HG03060 (cell line): ENCODE data around the gene BSND.

Source experiments
- ATAC-seq: cut with Tn5 transposase; IDR thresholded peaks from one replicate; pipeline ENCODE4 v1.9.1; 2021; ENCODE audit warnings: low read depth, moderate number of reproducible peaks; ENCODE audit not compliant: unreplicated experiment

Gene BSND

DNA sequence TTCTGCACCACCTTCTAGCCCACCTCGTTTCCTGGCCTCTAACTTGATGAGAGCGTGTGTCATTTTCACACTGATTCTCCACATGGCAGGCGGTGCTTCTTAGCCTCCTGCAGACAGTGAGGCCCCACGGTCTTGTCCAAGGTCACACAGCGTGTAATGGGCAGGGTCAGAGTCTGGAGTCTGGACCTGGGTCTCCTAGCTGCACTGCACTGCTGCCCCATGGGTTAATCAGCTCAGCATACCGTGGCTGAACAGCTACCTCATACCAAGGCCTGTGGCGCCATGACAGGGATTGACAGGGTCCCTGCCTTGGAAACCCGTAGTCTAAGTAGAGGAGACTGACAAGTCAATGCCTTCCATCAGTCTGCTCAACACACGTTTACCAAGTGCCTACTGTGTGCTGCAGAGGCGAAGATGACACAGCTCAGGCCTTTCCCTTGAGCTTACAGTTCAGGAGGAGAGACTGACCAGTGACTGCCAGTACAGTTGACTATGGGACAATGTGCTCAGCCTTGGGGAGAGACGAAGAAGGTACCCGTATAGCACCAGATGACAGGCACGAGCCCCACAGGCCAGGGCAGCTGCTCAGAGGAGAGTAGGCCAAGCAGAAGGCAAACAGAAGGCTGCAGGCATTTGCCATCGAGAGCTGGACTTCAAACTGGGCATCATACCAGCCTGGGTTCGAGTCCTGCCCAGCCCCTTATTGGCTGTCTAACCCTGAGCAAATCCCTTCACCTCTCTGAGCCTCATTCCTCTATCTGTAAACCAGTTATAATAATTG, 46.1 kb downstream of the BSND start:
- ATAC-seq: no peak

DNA sequence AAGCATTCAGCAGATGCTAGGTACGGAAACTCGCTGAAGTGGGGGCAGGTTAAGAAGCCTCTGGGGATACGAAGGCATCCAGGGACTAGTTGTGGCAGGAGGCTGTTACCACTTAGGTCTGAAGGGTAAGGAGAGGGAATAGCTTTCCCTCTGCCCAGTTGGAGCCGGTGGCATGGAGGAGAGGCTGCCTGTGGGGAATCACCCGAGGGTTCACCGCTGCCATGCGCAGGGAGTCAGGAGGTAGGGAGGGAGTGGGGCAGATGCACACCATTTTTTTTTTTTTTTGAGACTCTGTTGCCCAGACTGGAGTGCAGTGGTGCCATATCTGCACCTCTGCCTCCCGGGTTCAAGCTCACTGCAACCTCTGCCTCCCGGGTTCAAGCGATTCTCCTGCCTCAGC, 46.7 kb downstream of the BSND start:
- no peak for ATAC-seq

DNA sequence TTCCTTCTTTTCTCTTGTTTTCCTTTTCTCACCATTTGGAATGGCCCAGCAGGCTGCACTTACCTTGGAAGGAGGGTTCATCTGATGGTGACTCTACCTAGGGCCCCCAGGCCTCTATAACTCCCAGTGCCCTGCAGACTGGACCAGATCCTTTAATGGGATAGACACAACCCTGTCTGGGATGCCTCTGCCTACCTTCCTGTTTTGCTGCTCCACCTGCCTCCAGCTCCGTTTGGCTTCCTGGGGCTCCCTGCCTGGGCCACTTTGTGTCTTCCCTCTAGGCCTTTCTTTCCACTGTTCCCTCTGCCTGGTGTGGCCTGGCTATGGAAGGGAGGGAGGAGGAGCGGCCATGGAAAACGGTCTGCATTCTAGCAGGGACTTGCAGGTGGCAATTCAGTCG, 48.1 kb downstream of the BSND start:
- no peak for ATAC-seq

DNA sequence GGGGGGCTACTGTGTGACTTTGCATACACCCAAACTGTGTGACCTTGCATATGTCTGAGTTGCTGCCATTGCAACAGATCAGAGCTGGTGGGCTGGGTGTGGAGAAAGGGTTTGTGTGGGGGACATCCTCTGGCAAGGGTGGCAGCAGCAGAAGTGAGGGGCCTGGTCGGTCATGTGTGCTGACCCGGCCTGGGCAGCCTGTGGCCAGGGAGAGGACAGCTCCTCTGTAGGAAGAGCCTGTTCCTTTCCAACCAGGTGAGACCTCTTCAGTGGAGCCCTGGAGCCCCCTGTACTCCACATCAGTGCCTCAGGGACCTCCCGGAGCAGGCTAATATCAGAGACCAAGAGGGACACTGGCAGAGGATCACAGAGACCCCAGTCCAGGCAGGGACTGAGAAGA, 48.9 kb downstream of the BSND start:
- ATAC-seq: no peak

DNA sequence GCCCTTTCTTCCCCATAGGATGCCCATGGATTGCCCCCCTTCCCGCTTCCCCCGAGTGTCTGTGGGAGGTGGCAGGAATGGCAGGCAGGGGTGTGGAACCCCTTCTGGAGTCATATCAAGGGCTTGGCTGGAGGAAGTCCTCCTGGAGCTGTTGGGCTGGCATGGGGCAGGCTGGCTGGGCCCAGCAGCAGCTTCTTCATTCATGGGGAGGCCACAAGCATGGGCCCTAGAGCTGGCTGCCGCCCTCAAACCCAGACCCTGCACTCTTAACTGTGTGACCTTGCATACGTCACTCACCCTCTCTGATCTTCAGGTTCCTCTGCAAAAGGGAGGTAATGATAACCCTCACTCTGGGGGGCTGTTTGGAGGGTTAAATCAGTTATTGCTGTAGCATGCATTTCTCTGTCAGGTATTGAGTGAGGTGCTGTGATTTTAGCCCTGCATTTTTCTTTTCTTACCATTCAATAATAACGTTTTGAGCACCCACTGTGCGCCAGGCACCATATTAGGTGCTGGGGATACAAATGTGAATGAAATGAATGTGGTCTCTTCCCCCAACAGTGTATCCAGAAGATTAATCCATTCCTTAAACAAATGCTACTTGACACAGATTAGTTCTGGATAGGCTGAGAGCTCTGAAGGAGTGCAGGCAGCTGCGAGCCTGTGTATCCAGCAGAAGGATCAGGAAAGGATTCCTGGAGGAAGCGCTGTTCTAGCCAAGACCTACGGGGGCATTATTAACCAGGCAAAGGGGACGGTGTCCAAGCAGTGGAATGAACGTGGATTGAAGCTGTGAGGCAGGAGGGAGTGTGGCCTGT, 49.9 kb downstream of the BSND start:
- no peak for ATAC-seq

DNA sequence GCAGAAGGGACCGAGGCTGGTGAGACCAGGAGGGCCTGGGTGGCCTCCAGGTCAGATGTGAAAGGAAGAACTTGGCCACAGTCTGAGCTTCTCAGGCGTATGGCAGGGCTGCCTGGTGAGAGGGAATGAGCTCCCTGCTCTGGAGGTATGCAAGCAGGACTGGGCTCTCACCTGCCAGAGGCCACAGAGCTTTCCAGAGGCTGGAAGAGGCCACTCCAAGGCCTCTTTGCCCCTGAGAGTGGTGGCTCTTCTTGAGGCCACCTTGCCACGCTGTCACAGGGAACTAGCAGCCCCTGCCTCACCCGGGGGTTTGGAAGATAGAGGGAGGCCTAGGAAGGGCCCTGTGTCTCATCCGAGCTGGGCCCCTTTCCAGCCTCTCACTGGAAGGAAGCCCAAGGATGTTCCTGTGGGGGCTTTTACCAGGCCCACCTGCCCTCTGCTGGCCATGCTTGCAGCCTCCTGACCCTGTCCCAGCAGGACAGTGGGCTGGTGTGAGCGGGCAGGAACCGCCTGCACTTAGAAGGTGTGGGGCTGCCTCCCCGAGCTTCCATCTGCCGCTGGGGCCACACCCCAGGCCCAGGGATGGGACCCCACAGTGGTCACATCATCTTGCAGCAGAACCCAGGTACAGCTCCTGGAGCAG, 50.7 kb downstream of the BSND start:
- no peak for ATAC-seq

DNA sequence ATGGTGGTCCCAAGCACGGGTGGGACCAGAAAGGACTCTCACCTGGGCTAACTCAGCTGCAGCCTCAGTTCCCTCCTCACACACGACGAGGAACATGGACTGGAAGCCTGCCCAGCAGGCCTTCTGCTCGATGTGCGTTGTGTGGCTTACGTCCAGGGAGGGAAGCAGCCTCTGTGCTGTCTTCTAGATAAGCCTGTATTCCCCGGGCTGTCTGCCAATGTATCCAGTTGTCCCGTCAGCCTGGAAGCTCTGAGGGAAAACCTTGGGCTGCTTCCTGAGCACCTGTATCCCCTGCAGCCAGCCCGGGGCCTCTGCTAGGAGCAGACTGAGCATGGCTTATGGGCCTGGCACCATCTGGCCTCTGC, 51.2 kb downstream of the BSND start:
- no peak for ATAC-seq

DNA sequence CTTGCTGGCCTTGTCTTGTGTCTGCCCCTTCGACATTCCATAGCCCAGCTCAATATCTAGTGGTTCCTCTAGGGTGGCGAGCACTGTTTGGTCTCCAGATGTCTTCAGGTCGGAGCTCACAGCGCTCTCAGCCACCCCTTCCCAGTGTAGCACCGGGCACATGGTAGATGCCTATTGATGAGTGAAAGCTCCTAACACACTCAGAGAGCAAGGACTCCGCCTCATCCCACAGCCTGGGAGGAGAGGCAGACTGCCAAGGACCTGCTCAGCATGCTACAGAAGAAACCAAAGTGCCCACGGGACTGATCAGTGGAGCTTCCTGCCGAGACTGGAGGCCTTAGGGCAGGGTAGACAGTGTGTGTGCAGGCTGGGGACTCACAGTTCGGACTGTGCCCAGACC, 51.5 kb downstream of the BSND start:
- ATAC-seq: no peak

DNA sequence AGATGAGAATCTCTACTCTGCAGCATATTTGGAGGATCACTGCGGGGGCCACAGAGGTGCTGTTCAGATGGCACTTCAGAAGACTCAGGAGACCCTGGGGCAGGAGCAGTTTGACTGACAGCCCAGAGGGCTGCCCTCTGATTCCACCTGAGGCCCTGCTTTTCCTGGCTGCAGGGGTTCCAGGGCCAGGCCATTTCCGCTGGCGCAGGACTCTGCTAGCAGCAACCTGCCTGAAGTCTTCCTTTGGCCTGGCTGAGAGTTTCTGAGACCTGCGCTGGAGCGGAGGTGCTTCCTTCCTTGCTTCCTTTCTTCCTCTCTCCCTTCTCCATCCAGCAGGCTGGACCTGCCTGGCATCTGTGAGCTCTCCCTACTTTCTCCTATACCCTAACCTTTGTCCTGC, 52.4 kb downstream of the BSND start:
- ATAC-seq: no peak

DNA sequence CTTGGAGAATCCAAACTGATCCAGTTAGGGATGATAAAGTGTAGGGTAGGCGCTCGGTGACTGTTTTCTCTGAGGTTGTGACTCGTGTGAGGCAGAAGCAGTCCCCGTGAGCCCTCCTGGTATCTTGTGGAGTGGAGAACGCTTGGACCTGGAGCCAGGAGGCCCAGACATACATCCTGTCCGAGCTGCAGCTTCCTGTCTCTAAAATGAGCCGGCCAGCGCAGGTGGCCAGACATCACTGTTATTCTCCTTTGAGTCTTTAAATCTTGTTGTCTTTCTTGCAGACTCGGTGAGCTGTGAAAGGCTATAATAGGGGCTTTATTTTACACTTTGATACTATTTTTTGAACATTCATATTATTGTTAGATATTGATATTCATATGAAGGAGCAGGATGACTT, 52.9 kb downstream of the BSND start:
- no peak for ATAC-seq

DNA sequence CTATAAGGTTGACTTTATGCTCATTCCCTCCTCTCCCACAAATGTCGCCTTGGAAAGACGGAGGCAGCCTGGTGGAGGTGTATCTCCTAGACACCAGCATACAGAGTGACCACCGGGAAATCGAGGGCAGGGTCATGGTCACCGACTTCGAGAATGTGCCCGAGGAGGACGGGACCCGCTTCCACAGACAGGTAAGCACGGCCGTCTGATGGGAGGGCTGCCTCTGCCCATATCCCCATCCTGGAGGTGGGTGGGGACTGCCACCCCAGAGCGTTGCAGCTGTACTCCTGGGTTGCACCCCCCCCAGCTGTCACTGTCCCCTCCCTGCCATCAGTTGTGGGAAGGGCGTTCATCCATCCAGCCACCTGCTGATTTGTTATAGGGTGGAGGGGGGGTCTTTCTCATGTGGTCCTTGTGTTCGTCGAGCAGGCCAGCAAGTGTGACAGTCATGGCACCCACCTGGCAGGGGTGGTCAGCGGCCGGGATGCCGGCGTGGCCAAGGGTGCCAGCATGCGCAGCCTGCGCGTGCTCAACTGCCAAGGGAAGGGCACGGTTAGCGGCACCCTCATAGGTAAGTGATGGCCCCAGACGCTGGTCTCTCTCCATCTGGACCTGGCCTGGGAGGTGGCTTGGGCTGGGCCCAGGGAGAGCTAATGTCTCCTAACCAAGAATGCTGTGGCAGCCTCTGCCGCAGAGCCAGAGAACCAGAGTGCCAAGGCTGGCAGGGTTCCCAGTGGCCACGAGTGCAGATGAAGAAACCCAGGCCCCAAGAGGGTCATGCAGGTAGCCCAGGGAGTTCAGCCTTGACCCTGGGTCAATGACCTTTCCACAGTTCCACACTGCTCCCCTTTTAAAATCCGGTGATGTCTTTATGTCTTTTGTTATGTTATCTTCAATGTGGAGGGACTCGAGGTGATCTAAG, 53.7 kb downstream of the BSND start:
- no peak for ATAC-seq

DNA sequence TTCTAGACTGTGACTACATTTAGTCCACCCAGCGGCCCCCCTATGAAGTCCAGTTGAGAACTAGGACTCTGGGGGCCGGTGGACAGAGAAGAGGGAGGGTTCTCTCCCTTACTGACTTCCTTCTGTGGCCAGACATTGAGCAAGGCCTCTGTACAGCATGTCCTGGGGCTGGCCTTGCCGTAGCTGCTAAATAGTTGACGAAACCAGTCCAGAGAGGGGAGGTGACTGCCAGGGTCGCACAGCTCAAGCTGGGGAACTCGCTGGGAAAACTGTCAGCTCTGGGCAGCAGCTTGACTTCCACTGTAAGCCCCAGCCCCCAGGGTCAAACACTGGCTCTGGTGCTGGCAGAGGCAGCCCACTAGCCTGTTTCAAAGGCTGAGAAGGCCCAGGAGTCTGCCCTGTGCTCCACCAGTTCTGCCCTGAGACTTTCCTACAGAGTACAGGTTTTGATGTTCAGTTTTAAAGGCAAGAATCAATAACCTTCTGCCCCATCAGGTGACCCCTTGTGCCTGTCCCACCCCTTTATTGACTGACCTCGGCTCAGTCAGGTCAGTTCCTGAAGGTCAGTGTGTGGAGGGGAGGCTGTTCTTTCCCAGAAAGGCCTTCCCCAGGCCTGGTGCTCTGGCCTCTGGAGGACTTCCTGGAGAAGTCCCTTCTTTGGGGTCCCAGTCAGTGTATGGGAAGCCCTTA, 54.7 kb downstream of the BSND start:
- ATAC-seq: no peak

DNA sequence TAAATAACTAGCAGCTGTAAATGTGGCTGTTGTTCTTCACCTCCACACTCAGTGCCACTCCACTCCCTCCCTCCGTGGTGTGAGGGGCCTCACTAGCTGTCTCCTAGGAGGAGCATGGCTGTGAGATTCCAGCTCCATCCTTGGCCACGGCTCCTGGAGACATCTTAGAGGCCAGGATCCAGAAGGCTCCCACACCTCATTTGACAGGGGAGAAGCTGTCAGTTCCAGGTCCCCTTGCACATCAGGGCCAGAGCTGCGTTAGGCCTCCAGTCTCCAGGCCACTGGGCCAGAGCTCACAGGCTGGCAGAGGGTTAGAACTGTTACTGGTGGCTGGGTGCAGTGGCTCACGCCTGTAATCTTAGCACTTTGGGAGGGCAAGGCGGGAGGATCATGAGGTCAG, 55.7 kb downstream of the BSND start:
- ATAC-seq: no peak

DNA sequence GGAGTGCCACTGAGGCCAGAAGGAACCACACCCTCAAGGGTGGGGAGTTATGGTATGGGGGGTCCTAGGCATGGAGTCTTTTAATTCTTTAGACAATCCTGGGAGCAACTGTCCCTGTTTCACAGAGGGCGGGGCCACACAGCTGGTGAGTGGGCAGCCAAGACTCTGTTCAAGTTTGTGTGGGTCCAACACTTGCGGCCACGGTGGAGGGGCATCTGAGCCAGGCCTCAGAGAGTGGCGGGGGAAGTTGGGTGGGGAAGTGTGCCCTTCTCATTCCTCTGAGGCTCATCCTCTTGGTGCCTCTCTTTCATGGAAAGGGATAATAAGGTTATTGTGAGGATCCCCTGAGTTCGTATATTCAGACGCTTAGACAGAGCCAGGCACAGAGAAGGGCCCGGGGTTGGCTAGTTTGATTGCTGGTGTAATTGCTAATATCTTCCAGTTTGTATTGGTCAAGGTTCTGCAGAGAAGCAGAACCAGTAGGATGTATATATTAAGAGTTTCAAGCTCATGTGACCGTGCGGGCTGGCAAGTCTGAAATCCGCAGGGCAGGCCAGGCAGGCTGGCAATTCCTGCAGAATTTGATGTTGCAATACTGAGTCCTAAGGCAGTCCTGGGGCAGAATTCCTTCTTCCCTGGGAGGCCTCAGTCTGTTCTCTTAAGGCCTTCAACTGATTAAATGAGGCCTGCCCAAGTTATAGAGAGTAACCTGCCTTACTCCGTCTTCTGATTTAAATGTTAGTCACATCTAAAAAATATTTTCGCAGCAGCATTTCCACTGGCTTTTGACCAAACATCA, 56.5 kb downstream of the BSND start:
- no peak for ATAC-seq

DNA sequence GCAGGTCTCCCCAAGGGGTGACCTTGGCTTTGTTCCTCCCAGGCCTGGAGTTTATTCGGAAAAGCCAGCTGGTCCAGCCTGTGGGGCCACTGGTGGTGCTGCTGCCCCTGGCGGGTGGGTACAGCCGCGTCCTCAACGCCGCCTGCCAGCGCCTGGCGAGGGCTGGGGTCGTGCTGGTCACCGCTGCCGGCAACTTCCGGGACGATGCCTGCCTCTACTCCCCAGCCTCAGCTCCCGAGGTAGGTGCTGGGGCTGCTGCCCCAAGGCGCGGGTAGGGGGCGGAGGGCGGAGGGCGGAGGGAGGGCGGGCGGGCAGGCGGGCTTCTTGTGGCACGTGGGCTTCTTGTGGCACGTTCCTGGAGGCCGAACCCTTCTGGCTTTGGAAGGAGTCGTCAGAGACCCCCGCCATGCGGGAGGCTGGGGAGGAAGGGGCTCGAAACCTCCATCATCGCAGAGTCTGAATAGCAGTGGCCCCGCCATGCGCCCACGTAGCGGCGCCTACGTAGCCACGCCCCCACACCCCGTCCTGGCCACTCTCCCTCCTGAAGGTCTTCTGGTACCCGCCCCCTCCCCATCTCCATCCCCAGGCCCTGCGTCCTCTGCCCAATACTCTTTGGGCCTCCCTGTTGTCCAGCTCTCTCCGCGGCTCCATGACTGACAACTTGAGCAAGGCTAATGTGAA, 57.4 kb downstream of the BSND start:
- no peak for ATAC-seq

DNA sequence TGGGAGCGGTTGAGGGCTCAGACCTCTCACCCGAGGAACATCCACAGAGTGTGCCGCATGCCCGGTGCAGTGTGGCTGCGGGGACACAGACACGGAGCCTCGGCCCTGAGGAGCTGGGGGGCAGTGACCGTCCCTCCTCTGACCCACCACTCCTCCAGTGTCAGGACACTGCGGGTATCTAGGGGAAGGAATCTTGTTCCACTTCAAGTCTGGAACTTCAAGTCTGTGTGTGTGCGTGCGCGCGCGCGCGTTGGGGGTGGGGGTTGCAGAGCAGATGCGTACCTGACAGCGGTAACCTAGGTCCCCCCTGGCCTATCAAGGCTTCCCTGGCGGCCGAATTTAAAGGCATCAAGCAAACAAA, 57.9 kb downstream of the BSND start:
- no peak for ATAC-seq

DNA sequence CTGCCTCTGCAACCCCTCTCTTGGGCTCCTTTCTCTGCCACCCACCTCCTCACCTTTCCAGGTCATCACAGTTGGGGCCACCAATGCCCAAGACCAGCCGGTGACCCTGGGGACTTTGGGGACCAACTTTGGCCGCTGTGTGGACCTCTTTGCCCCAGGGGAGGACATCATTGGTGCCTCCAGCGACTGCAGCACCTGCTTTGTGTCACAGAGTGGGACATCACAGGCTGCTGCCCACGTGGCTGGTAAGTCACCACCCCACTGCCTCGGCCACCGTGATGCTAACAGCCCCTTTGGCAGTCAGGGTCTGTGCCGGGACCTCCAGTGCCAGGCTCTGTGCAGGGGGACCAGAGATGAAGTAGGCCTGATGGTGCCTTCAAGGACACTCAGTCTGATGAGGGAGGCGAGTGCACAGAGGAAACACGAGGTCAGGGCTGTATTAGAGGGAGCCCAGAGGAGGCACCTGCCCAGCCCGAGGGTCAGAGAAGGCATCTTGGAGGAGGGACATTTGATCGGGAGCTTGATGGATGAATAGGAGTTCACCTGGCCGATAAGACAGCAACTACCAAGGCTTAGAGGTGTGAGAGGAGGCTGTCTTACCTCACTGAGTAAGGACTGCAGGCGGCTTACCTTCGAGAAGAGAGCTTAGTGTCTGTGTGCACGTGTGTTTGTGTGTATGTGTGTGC, 58.7 kb downstream of the BSND start:
- ATAC-seq: no peak

DNA sequence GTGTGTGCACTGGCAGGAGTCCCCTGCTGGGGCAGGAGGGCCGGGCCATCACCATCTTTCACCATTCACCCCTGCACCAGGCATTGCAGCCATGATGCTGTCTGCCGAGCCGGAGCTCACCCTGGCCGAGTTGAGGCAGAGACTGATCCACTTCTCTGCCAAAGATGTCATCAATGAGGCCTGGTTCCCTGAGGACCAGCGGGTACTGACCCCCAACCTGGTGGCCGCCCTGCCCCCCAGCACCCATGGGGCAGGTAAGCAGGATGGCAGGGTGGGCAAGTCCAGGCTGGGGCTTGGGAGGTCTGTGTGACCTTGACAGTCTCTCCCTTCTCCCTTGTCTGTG, 59.2 kb downstream of the BSND start:
- ATAC-seq: no peak
